Tibial artery (tissue), 4 donors: Measurements from ENCODE around the gene BACH2.

Source experiments
- DNase-seq, 2 donors: peaks; one replicate each; pipeline ENCODE4 v3.0.0-alpha.2; 2019
- H3K27ac ChIP-seq, 2 donors: fragments of 200-600 bp; sonication (generic) in 1 of 2; 1 replicate in 1 of 2; 2 replicates in 1 of 2; pipeline ENCODE4 v1.5.1; 2018 to 2019; ENCODE audit warnings: mild to moderate bottlenecking in 1 of 2
- H3K27me3 ChIP-seq, 2 donors: fragments of 200-600 bp; sonication (generic) in 1 of 2; one replicate each; pipeline versions ENCODE4 v1.5.1 to v1.6.0; 2016 to 2019
- H3K36me3 ChIP-seq, 3 donors: fragments of 200-600 bp; sonication (generic) in 2 of 3; one replicate each; pipeline ENCODE4 v1.5.1; 2016 to 2019; ENCODE audit warnings: mild to moderate bottlenecking in 2 of 3
- H3K4me1 ChIP-seq, 4 donors: fragments of 200-600 bp; sonication (generic) in 2 of 4; 1 replicate in 3 of 4; 2 replicates in 1 of 4; pipeline ENCODE4 v1.5.1; 2016 to 2019
- H3K4me3 ChIP-seq, 2 donors: fragments of 200-600 bp; sonication (generic) in 1 of 2; 1 replicate in 1 of 2; 2 replicates in 1 of 2; pipeline ENCODE4 v1.5.1; 2018 to 2019; ENCODE audit warnings: mild to moderate bottlenecking in 2 of 2
- H3K9me3 ChIP-seq, 3 donors: fragments of 200-600 bp; sonication (generic) in 1 of 3; one replicate each; pipeline ENCODE4 v1.5.1; 2016 to 2019
- intact Hi-C: fragments of 100-400 bp; cut with DNase I; formaldehyde crosslinking; loops from one replicate; pipeline ENCODE4 v1.15.0; 2023; ENCODE audit warnings: low total_unique reads
- TF ChIP-seq, protein P1 (sequence below), 2 experiments: fragments of 200-600 bp in 1 of 2; fragments of 450-650 bp in 1 of 2; IDR thresholded peaks; one replicate each; pipeline ENCODE4 v1.5.1; 2017 to 2019; ENCODE audit warnings: antibody characterized with exemption in 2 of 2, mild to moderate bottlenecking in 1 of 2, moderate library complexity in 1 of 2

Gene BACH2

DNA sequence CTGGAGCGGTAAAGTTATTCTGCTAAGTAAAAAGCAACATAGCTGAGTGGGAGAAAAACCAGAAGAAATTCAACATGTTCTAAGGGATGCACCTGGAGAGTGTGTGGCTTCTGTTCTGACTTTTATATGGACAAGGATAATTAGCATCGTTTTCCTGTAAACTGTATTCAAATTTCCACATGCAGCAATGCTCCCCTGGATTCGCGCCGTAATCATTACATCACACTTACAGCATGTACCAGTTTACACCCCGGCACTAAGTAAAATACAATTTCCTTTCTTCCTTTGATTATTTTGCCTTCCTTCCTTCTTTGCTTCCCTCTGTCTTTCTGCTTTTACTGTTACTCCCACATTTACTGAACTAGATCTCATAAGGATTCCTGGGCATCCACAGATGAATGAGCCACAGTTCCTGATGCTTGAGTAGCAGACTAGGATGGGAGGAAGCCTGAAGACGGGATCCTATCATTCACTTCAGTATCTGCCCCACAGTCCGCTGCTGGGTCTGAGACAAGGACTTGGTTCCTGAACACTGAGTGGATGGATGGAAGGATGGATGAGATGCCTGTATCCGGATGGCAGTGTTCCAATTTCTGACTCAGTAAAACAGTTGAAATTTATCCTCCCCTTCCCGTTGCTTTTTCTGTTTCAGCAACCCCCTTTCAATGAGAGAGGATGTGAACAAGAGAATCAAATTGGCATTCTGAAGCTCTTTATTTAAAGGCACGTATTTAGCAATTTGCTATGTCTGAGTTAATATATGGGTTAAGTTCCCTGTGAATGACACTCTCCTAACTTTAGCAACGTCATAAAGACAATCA, 227.7 kb downstream of the BACH2 start:
- Histone ChIP-seq H3K27me3 (no peaks in the 10 kb centered on the region), H3K27ac (no peak overlapping the region), H3K9me3 (no peaks in the 10 kb centered on the region), H3K4me3 (no peak overlapping the region), H3K36me3 (no peaks in the 10 kb centered on the region), H3K4me1 (no peaks in the 10 kb centered on the region)
- intact Hi-C loops, result no loop called here
- TF ChIP-seq, protein P1, sequence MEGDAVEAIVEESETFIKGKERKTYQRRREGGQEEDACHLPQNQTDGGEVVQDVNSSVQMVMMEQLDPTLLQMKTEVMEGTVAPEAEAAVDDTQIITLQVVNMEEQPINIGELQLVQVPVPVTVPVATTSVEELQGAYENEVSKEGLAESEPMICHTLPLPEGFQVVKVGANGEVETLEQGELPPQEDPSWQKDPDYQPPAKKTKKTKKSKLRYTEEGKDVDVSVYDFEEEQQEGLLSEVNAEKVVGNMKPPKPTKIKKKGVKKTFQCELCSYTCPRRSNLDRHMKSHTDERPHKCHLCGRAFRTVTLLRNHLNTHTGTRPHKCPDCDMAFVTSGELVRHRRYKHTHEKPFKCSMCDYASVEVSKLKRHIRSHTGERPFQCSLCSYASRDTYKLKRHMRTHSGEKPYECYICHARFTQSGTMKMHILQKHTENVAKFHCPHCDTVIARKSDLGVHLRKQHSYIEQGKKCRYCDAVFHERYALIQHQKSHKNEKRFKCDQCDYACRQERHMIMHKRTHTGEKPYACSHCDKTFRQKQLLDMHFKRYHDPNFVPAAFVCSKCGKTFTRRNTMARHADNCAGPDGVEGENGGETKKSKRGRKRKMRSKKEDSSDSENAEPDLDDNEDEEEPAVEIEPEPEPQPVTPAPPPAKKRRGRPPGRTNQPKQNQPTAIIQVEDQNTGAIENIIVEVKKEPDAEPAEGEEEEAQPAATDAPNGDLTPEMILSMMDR (IDR thresholded peaks at IDR 0.05), result no peak
- no peak for DNase-seq

DNA sequence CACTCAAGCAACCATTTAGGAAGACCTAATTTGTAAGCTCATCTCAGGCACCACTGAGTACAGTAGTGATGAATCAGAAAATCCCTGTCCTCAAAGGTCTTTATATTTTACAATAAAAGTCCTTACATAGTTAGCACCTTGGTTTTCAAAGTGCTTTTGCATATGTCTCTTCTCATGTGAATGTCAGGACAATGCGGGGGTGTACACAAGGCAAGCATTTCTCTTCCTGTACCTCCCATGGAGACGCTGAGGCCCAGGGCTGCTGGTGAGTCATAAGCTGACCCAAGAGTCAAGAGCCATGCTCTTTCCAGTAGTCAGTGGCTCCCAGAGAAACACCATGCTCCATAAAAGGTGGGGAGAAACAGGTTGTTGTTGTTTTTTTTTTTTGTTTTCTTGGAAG, 228.4 kb downstream of the BACH2 start:
- DNase-seq, result no peak
- intact Hi-C loops, result no loop called here
- Histone ChIP-seq H3K4me1 (no peaks in the 10 kb centered on the region), H3K27ac (no peak overlapping the region), H3K4me3 (no peak overlapping the region), H3K9me3 (no peaks in the 10 kb centered on the region), H3K36me3 (no peaks in the 10 kb centered on the region), H3K27me3 (no peaks in the 10 kb centered on the region)
- TF ChIP-seq, protein P1 (IDR thresholded peaks at IDR 0.05), result no peak

DNA sequence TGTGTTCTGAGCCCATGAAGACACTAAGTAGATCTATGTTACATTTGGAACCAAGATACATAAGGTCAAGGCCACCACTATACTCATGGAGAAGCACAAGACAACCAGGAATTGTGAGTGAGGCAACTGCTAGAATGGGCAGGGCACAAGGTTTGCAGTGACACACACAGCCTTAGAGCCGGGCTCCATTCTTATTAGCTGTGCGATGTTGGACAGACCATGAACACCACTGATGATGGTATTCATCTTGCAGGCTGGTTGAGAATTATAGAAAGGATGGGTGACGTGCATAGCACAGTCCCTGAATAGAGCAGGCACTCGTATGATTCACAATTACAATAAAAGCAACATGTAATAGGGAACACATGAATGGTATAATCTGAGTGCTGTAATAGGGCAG, 229.9 kb downstream of the BACH2 start:
- intact Hi-C loops, result no loop called here
- TF ChIP-seq, protein P1 (IDR thresholded peaks at IDR 0.05), result no peak
- no peaks in the 10 kb centered on the region for H3K9me3 ChIP-seq
- H3K4me3 ChIP-seq, result no peak overlapping the region
- H3K4me1 ChIP-seq, result no peaks in the 10 kb centered on the region
- no peak overlapping the region for H3K27ac ChIP-seq
- H3K36me3 ChIP-seq, result no peaks in the 10 kb centered on the region
- DNase-seq, result no peak
- H3K27me3 ChIP-seq, result no peaks in the 10 kb centered on the region

DNA sequence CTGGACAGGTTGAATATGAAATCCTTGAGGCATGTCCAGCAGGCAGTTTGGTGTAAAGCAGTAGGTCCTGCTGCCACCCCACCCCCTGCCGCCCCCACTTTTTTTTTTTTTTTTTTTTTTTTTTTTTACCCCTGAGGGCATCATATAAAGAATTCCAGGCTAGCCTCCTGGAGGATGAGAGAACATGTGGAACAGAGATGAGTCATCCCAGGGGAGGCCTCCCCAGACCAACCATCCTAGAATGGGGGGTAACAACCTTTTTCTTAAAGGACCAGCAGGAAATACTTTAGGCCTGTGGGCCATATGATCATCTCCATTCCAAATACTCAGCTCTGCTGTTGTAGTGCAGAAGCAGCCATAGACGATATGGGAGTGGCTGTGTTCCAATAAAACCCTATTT, 231.5 kb downstream of the BACH2 start:
- Histone ChIP-seq H3K9me3 (no peaks in the 10 kb centered on the region), H3K27me3 (no peaks in the 10 kb centered on the region), H3K4me3 (no peak overlapping the region), H3K36me3 (no peaks in the 10 kb centered on the region), H3K27ac (no peak overlapping the region), H3K4me1 (no peaks in the 10 kb centered on the region)
- no peak for DNase-seq
- intact Hi-C loops, result no loop called here
- TF ChIP-seq, protein P1 (IDR thresholded peaks at IDR 0.05), result no peak

DNA sequence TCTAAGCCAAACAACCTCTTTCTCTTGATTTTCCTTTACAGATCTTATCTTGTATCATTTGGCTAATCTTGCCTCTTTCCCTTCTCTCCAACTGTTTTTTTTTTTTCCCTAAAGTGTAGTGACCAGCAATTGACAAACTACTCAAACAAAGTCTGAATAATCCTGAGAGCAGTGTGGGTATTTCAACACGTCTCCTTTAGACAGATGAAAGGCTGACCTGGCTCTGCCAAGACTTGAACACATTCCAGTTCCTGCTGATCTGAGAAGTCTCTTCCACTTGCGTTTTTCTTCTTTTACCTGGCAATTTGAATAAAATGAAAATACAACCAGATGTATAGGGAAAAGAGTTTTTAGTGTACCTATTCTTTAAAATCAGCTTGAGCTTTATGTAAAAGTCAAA, 234.0 kb downstream of the BACH2 start:
- no peaks in the 10 kb centered on the region for H3K9me3 ChIP-seq
- H3K4me3 ChIP-seq, result no peak overlapping the region
- DNase-seq, result no peak
- H3K4me1 ChIP-seq, result no peaks in the 10 kb centered on the region
- H3K36me3 ChIP-seq, result no peaks in the 10 kb centered on the region
- TF ChIP-seq, protein P1 (IDR thresholded peaks at IDR 0.05), result no peak
- no peak overlapping the region for H3K27ac ChIP-seq
- no peaks in the 10 kb centered on the region for H3K27me3 ChIP-seq
- intact Hi-C loops, result no loop called here
